B cell (primary cell): ENCODE measurements around the gene SIRT3.

Experiments used
- EZH2 ChIP-seq: IDR thresholded peaks from 2 replicates; pipeline ENCODE4 v1.6.1; 2012; ENCODE audit warnings: borderline replicate concordance, low read depth, mild to moderate bottlenecking, moderate library complexity, low read length; ENCODE audit not compliant: insufficient read depth, poor library complexity, severe bottlenecking
- TF ChIP-seq, protein P1 (sequence below): fragments of 200-600 bp; IDR thresholded peaks from one replicate; pipeline ENCODE4 v1.8.0; 2022; ENCODE audit warnings: antibody characterized with exemption, mild to moderate bottlenecking

DNA sequence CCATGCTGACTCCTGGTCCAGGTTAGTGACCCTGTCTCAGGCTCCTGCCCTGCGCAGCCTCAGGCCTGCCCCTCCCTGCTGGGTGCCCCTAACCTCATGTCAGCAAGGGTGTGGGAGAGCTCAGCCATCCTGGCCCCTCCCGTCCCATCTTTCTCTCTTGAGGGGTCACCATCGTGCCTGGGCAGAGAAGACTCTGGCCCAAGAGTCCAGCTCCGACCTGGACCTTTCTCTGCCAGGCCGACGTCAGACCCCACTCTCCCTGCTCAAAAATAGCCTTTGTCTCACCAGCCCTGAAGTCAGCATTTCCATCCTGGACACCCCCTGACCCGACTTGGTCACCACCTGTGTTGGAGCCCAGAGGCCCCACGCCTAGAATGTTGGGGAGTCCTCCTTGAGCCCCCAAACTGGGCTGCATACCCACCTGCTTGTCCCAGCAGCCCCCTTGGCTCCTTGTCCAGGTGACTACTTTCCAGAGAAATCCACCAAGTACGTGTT lies 38.4 kb downstream of the SIRT3 start:
- TF ChIP-seq, protein P1, sequence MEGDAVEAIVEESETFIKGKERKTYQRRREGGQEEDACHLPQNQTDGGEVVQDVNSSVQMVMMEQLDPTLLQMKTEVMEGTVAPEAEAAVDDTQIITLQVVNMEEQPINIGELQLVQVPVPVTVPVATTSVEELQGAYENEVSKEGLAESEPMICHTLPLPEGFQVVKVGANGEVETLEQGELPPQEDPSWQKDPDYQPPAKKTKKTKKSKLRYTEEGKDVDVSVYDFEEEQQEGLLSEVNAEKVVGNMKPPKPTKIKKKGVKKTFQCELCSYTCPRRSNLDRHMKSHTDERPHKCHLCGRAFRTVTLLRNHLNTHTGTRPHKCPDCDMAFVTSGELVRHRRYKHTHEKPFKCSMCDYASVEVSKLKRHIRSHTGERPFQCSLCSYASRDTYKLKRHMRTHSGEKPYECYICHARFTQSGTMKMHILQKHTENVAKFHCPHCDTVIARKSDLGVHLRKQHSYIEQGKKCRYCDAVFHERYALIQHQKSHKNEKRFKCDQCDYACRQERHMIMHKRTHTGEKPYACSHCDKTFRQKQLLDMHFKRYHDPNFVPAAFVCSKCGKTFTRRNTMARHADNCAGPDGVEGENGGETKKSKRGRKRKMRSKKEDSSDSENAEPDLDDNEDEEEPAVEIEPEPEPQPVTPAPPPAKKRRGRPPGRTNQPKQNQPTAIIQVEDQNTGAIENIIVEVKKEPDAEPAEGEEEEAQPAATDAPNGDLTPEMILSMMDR, result no peak
- TF ChIP-seq EZH2, result no peak
